Left lung (tissue), 10 donors: Measurements from ENCODE around the gene TEKTIP1. TPM values are rescaled to one million over a fixed set of nuclear protein-coding genes. Genes with fewer than 3 reads are reported as not detected.

Source experiments
- ATAC-seq: fragments of 200-7000 bp; cut with Tn5 transposase; one replicate; pipeline ENCODE4 v1.9.1; 2020; ENCODE audit warnings: moderate library complexity
- DNase-seq, 4 donors: peaks; one replicate each; pipeline ENCODE4 v3.0.0-alpha.2; 2013 to 2020
- H3K27ac ChIP-seq, 2 donors: fragments of 200-600 bp; sonication (generic) in 1 of 2; one replicate each; pipeline versions ENCODE4 v1.5.0 to v1.8.0; 2020 to 2021
- H3K27me3 ChIP-seq, 2 donors: fragments of 200-600 bp; sonication (generic) in 1 of 2; one replicate each; pipeline versions ENCODE4 v1.5.0 to v1.8.0; 2020 to 2021
- H3K36me3 ChIP-seq, 2 donors: fragments of 200-600 bp; sonication (generic) in 1 of 2; one replicate each; pipeline versions ENCODE4 v1.5.0 to v1.8.0; 2020 to 2021
- H3K4me1 ChIP-seq, 2 donors: fragments of 200-600 bp; one replicate each; pipeline ENCODE4 v1.8.0; 2021
- H3K4me3 ChIP-seq, 2 donors: fragments of 200-600 bp; sonication (generic) in 1 of 2; one replicate each; pipeline versions ENCODE4 v1.5.0 to v1.8.0; 2020 to 2021; ENCODE audit warnings: mild to moderate bottlenecking in 1 of 2
- H3K9me3 ChIP-seq, 2 donors: fragments of 200-600 bp; sonication (generic) in 1 of 2; one replicate each; pipeline versions ENCODE4 v1.5.0 to v1.8.0; 2020 to 2021
- intact Hi-C, 2 donors: fragments of 100-400 bp; cut with DNase I; formaldehyde crosslinking; loops; one replicate each; pipeline versions ENCODE4 v1.11.2 to v1.14.2; 2022
- polyA plus RNA-seq, 6 donors: library from polyadenylated mRNA; unstranded; fragments of 120-200 nt; gene quantifications; one replicate each; pipeline ENCODE4 v1.2.1, GENCODE V29; 2013; ENCODE audit not compliant: insufficient read length in 6 of 6
- total RNA-seq, 2 donors: library from RNA; stranded (reverse); fragmentation: NEBNext Ultra II Directional; extraction: Animal tissue kit (Norgen Biotek cat#: 25700); gene quantifications; one replicate each; pipeline ENCODE4 v1.2.1, GENCODE V29; 2021
- TF ChIP-seq, protein P1 (sequence below), 2 donors: fragments of 200-600 bp; sonication (generic) in 1 of 2; IDR thresholded peaks; one replicate each; pipeline versions ENCODE4 v1.5.0 to v1.8.0; 2021; ENCODE audit warnings: antibody characterized with exemption in 2 of 2
- donor health status: DM: no; HTN: yes; CAD: no.
- donor health status: DM: no; HTN: no; CAD: no.

TEKTIP1 gene
- total and polyA plus RNA-seq, 8 donors, result 2.8 to 7.5 (median 4.8) TPM

DNA sequence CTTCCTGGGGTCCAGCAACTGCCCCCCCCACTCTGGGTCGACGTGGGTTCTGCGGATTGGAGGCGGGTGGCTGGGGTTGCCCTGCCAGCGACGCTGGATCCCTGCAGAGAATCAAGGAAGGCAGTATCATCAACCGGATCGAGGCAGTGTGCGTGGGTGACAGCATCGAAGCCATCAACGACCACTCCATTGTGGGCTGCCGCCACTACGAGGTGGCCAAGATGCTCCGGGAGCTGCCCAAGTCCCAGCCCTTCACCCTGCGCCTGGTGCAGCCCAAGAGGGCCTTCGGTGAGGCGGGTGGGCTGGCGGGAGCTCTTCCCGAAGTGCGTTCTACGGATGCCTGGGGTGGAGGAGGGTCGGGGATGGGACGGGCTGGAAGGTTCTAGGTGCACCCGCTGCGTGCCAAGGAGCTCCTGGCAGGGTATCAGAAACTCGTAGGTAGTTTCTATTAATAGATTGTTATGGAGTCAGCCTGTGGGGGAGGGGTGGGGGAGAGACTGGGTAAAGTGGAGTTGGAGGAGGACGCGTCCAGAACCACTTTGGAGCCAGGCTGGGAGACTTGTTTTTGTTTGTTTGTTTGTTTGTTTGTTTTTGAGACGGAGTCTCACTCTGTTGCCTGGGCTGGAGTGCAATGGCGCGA is 47.9 kb downstream of the TEKTIP1 start:
- peaks cover 14 to 37% of the 10 kb centered on the region in 2 donors for H3K27me3 ChIP-seq
- DNase-seq (no peak), ATAC-seq (peak; percentile 44)
- H3K27ac ChIP-seq, result no peak overlapping the region
- no peaks in the 10 kb centered on the region for H3K36me3 ChIP-seq
- peaks cover 0 to 6% of the 10 kb centered on the region in 2 donors for H3K4me1 ChIP-seq
- no peaks in the 10 kb centered on the region for H3K9me3 ChIP-seq
- intact Hi-C loops, result no loop called here
- TF ChIP-seq, protein P1, sequence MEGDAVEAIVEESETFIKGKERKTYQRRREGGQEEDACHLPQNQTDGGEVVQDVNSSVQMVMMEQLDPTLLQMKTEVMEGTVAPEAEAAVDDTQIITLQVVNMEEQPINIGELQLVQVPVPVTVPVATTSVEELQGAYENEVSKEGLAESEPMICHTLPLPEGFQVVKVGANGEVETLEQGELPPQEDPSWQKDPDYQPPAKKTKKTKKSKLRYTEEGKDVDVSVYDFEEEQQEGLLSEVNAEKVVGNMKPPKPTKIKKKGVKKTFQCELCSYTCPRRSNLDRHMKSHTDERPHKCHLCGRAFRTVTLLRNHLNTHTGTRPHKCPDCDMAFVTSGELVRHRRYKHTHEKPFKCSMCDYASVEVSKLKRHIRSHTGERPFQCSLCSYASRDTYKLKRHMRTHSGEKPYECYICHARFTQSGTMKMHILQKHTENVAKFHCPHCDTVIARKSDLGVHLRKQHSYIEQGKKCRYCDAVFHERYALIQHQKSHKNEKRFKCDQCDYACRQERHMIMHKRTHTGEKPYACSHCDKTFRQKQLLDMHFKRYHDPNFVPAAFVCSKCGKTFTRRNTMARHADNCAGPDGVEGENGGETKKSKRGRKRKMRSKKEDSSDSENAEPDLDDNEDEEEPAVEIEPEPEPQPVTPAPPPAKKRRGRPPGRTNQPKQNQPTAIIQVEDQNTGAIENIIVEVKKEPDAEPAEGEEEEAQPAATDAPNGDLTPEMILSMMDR (IDR thresholded peaks at IDR 0.05), result no peak
- H3K4me3 ChIP-seq, result no peak overlapping the region

DNA sequence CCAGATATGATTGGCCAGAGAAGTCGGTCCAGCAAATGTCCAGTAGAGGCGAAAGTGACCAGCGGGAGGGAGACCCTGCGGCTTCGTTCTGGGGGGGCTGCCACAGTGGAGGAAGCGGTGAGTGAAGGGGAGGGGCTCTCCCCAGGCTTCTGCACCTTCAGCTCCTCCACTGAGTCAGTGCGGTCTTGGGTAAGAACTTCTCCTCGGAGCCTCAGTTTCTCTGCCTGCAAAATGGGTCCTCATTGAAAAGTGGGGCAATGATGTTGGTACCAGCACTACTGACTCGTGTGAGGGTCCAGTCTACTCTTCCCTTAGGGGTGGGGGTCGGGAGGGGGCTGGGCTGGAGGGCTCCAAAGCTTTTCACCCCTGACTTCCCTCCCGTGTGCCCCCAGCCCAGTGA is 50.5 kb downstream of the TEKTIP1 start:
- peaks cover 14 to 27% of the 10 kb centered on the region in 2 donors for H3K27me3 ChIP-seq
- no peaks in the 10 kb centered on the region for H3K36me3 ChIP-seq
- no peaks in the 10 kb centered on the region for H3K9me3 ChIP-seq
- no peak overlapping the region for H3K27ac ChIP-seq
- peaks cover 0 to 6% of the 10 kb centered on the region in 2 donors for H3K4me1 ChIP-seq
- DNase-seq (no peak), ATAC-seq (no peak)
- intact Hi-C loops, result no loop called here
- no peak overlapping the region for H3K4me3 ChIP-seq
- TF ChIP-seq, protein P1 (IDR thresholded peaks at IDR 0.05), result no peak

DNA sequence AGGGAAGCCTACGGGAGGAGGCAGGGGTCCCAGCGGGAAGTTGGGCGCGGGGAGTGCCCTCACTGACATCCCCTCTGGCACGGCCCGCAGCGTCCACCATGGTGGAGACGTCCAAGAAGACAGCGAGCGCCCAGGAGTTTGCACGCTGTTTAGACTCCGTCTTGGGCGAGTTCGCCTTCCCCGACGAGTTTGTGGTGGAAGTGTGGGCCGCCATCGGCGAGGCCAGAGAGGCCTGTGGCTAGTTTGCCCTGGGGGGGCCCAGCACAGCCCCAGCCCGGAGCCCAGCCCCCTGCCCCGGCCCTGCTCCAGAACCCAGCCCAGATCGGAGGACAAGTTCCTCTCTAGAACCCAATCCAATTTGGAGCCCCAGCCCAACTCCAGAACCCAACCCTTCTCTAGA is 51.0 kb downstream of the TEKTIP1 start:
- no peak overlapping the region for H3K4me3 ChIP-seq
- H3K27me3 ChIP-seq, result peaks cover 12 to 21% of the 10 kb centered on the region in 2 donors
- intact Hi-C loops, result no loop called here
- H3K27ac ChIP-seq, result no peak overlapping the region
- DNase-seq (no peak), ATAC-seq (no peak)
- TF ChIP-seq, protein P1 (IDR thresholded peaks at IDR 0.05), result no peak
- peaks cover 0 to 6% of the 10 kb centered on the region in 2 donors for H3K4me1 ChIP-seq
- H3K36me3 ChIP-seq, result no peaks in the 10 kb centered on the region
- no peaks in the 10 kb centered on the region for H3K9me3 ChIP-seq

DNA sequence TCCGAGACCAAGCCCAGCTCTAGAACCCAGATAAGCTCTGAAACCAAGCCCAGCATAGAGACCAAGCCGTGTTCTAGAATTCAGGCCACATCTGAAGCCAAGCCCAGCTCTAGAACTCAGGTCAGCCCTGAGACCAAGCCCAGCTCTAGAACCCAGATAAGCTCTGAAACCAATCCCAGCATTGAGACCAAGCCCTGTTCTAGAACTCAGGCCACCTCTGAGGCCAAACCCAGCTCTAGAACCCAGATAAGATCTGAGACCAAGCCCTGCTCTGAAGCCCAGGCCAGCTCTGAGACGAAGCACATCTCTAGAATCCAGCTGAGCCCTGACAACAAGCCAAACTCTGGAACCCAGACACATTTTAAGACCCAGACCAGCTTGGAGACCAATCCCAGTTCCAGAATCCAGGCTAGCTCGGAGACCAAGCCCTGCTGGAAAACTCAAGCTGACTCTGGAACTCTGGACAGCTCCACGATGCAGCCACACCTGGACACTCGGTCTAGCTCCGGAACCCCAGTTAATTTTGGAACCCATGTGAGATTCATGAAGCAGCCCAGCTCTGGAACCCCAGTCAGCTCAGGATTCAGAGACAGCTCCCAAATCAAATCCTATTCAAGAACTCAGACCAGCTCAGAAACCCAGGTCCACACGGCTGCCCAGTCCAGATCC is 52.2 kb downstream of the TEKTIP1 start:
- intact Hi-C loops, result no loop called here
- Histone ChIP-seq H3K27me3 (peaks cover 2 to 10% of the 10 kb centered on the region in 2 donors), H3K36me3 (no peaks in the 10 kb centered on the region), H3K27ac (no peak overlapping the region), H3K9me3 (no peaks in the 10 kb centered on the region), H3K4me1 (no peaks in the 10 kb centered on the region), H3K4me3 (no peak overlapping the region)
- no peak for ATAC-seq
- no peak for DNase-seq
- TF ChIP-seq, protein P1 (IDR thresholded peaks at IDR 0.05), result no peak

DNA sequence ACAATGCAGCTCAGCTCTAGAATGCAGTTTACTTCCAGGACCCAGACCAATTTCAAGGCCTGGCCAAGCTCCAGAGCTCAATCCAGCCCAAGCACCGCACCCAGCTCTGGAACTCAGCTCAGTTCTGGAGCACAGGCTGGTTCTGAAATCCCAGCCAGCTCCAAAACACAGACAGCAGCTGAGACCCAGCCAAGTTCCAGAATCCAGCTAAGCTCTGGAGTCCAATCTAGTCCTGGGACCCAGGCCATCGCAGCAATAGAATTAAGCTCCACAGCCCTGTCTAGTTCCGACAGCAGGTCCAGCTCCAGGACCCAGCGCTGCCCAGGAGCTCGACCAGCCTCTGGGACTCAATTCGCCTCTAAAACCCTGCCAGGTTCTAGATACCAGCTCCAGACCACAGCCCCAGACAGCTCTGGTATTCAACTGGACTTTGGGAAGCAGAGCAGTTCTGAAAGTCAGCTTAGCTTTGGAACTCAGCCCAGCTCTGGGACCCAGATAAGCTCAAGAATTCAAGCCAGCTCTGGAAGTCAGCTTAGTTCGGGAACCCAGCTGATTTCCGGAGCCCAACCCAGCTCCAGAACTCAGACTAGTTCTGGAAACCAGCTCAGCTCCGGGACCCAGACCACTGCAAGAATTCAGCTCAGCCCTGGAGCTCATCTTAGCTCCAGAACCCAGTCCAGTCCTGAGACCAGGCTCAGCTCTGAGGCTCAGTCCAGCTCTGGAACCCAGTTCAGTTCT is 53.1 kb downstream of the TEKTIP1 start:
- H3K36me3 ChIP-seq, result no peaks in the 10 kb centered on the region
- intact Hi-C loops, result no loop called here
- TF ChIP-seq, protein P1 (IDR thresholded peaks at IDR 0.05), result no peak

More for the DNA sequence above, 53.1 kb downstream of the TEKTIP1 start:
- no peaks in the 10 kb centered on the region for H3K4me1 ChIP-seq
- no peak for ATAC-seq
- H3K27me3 ChIP-seq, result peaks cover 0 to under 1% of the 10 kb centered on the region in 2 donors
- no peaks in the 10 kb centered on the region for H3K9me3 ChIP-seq
- H3K27ac ChIP-seq, result no peak overlapping the region
- no peak for DNase-seq
- H3K4me3 ChIP-seq, result no peak overlapping the region
